ENCODE results near the gene BBX. TPM values are rescaled to one million over a fixed set of nuclear protein-coding genes. Genes with fewer than 3 reads are reported as not detected.

The BBX gene
- total and polyA plus RNA-seq, 2 of the 4 experiments (the other 2 are of a cell fraction) = 13.6 to 107 TPM

- BruUV-seq (replicated peaks) = no TSS peak
- no peaks in the 10 kb centered on the region for H3K9me1 ChIP-seq (ENCODE audit: insufficient read depth, low read length)
- no peak overlapping the region for H3K9ac ChIP-seq (ENCODE audit: low read depth, low read length)
- H3K56ac ChIP-seq (ENCODE audit: extremely low read depth, insufficient read depth, low read length) = no peak overlapping the region
- no peak overlapping the region for H2AFZ ChIP-seq (replicated peaks; ENCODE audit: low read length, poor library complexity)
- H2AK9ac ChIP-seq (replicated peaks; ENCODE audit: low read depth, low read length, poor library complexity) = no peak overlapping the region
- no peak for DNase-seq
- ATAC-seq (ENCODE audit: low read depth) = no peak
- no peak overlapping the region for H3K4me2 ChIP-seq (ENCODE audit: low read depth, low read length)
- no peak for TF ChIP-seq USF2 (IDR thresholded peaks at IDR 0.05; ENCODE audit: low read depth, low read length)
- no peak for TF ChIP-seq RAD21 (IDR thresholded peaks at IDR 0.05; ENCODE audit: low read length)
- no peak for TF ChIP-seq CEBPB (IDR thresholded peaks at IDR 0.05; ENCODE audit: low read depth, low read length)
- no peak for TF ChIP-seq MAFK (IDR thresholded peaks at IDR 0.05; ENCODE audit: low read depth, low read length)
- no peak for TF ChIP-seq ELK1 (IDR thresholded peaks at IDR 0.05; ENCODE audit: borderline replicate concordance, low read depth, low read length)
- no peak for TF ChIP-seq FOS (IDR thresholded peaks at IDR 0.05; ENCODE audit: low read depth, low read length)
- TF ChIP-seq POLR2A (IDR thresholded peaks at IDR 0.05; ENCODE audit: low read depth, low read length) = no peak
- TF ChIP-seq MAZ (IDR thresholded peaks at IDR 0.05; ENCODE audit: borderline replicate concordance, low read depth, low read length) = no peak
- no peak for TF ChIP-seq RCOR1 (IDR thresholded peaks at IDR 0.05; ENCODE audit: insufficient replicate concordance, low read length)
- no peak for TF ChIP-seq RFX5 (IDR thresholded peaks at IDR 0.05; ENCODE audit: low read depth, low read length)
- no peak for TF ChIP-seq BHLHE40 (IDR thresholded peaks at IDR 0.05; ENCODE audit: low read depth, low read length)
- no peak for TF ChIP-seq CTCF (conservative IDR thresholded peaks at IDR 0.05; ENCODE audit: low read depth, low read length)
- no peak for TF ChIP-seq MXI1 (IDR thresholded peaks at IDR 0.05; ENCODE audit: borderline replicate concordance, low read depth, low read length)
- no peak for TF ChIP-seq SMC3 (IDR thresholded peaks at IDR 0.05; ENCODE audit: low read depth, low read length)
- no peak for TF ChIP-seq NFE2L2 (IDR thresholded peaks at IDR 0.05; ENCODE audit: low read depth, low read length)
- no peak for TF ChIP-seq CHD1 (IDR thresholded peaks at IDR 0.05; ENCODE audit: low read depth, low read length)
- no peak overlapping the region for H2BK120ac ChIP-seq (ENCODE audit: low read depth, low read length)
- dilution Hi-C loops (cut with HindIII; ENCODE audit: low sequenced_read_pairs, unreplicated experiment) = no loop called here
- no peaks in the 10 kb centered on the region for H3K79me1 ChIP-seq (ENCODE audit: low read depth in 1 of 2, low read length in 2 of 2)
- in situ Hi-C loops (cut with MboI; ENCODE audit: low sequenced_read_pairs) = no loop called here
- no peak overlapping the region for H3K18ac ChIP-seq (ENCODE audit: low read depth, low read length)
- peaks cover 12% of the 10 kb centered on the region for H3K27me3 ChIP-seq (ENCODE audit: control insufficient read depth, insufficient read depth, low read length)
- H4K20me1 ChIP-seq (ENCODE audit: insufficient read depth, low read length) = no peaks in the 10 kb centered on the region
- no peaks in the 10 kb centered on the region for H3K9me3 ChIP-seq (ENCODE audit: control insufficient read depth, insufficient read depth, low read length)
- POLR2A ChIA-PET (ENCODE audit: unreplicated experiment) = no interaction called here
- no peak overlapping the region for H3K27ac ChIP-seq (ENCODE audit: insufficient read depth, low read length)
- H3K4me3 ChIP-seq (ENCODE audit: insufficient read depth, low read depth, low read length) = no peak overlapping the region
- H4K8ac ChIP-seq (ENCODE audit: low read depth in 2 of 2, low read length in 2 of 2) = no peak overlapping the region
- H4K91ac ChIP-seq (ENCODE audit: insufficient read depth, low read depth, low read length) = no peak overlapping the region
- no peak overlapping the region for H2BK15ac ChIP-seq (ENCODE audit: low read depth, low read length)
- intact Hi-C loops (cut with micrococcal nuclease) = no loop called here
- no peak overlapping the region for H2BK5ac ChIP-seq (ENCODE audit: low read depth, low read length, poor library complexity, severe bottlenecking)
- no CpG with 5 or more reads among the region's 2 CpGs for WGBS, 2 experiments (ENCODE audit: extremely low coverage in 2 of 2, insufficient read length in 1 of 2)
- CTCF ChIA-PET = no interaction called here
- H3K14ac ChIP-seq (replicated peaks; ENCODE audit: low read depth, low read length) = no peak overlapping the region
- H2BK20ac ChIP-seq (ENCODE audit: low read depth, low read length) = no peak overlapping the region
- no peaks in the 10 kb centered on the region for H3K4me1 ChIP-seq (ENCODE audit: control insufficient read depth, insufficient read depth, low read length)
- no peak overlapping the region for H2AK5ac ChIP-seq (ENCODE audit: low read depth, low read length)
- no peak overlapping the region for H4K5ac ChIP-seq (ENCODE audit: low read depth, low read length)
- no peak overlapping the region for H3K23ac ChIP-seq (ENCODE audit: low read depth, low read length)
- H3K4ac ChIP-seq (ENCODE audit: low read depth, low read length) = no peak overlapping the region
- H3K36me3 ChIP-seq (ENCODE audit: control insufficient read depth, insufficient read depth, low read length) = no peaks in the 10 kb centered on the region
Observed at GRCh38 chr3:107508331-107508730, 14.4 kb upstream of the BBX start.

Data from IMR-90 (cell line).